NCI-H524 (cell line): ENCODE data around the gene TNC.
"Not testable (repeated sequence)": the region's sequence is repeated elsewhere in the genome, so short reads cannot be mapped to it uniquely, and the experiment has no call there.

ENCODE experiments used
- DNase-seq, 2 experiments: peaks; one replicate each; lab custom pipeline; 2025; lab: John Stamatoyannopoulos, UW

Gene TNC

DNA sequence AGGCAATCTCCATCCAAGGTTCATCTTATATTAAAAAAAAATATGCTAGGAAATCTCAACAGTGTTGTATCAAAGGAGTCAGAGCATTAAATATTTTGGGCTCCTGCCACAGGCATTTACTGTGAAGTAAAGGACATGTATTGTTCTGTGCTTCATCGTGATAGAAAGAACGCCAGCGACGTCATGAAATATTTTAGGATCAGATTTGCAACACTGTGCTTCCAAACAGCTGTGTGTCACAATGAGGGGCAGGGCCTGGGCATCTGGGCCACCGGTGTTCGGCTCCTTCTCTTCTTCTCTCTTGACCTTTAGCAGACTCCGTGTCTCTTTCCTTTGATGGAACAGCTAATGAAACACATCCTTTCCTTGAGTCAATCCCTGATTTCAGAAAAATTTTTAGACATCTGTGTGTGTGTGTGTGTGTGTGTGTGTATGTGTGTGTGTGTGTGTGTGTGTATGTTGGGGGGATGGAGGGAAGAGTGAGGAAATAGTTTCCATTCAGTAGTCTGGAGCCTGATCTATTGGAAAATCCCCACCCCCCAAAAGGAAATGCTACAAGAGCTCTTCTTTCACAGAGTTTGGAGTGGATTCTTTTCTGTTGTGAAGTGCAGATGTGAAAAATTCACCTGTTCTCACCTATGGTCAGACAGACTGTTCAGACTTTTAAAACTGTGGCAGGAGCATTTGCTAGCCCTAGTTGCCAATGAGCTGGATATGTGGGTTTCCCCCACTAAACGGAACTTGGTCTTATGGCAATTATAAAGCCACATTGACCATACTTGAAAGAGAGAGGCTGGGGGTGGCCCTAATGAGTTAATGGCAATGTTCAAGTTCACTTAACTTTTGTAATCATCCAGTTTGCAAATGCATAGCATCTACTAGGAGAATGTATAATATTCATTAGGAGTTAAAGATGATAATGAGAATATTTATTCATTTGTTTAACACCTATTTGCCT lies 18.1 kb upstream of the TNC start:
- DNase-seq = no peak

DNA sequence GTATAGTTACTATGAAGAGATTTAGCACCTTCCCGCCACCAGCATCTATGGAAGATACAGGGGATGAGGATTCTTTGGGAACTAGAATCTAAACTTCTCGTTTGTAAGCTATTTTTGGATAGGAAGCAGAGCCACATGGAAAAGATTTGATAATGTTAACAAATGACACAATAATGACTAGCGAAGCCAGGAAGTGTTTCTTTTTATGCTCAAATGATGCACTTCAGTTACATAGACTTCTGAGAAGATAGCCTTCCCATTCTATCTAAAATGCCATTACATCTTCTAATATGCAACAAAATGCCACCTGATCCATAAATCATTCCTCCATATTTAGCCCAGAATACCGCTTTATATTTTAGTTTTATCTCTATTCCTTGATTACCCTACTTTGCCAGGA lies 17.0 kb upstream of the TNC start:
- no peak for DNase-seq

DNA sequence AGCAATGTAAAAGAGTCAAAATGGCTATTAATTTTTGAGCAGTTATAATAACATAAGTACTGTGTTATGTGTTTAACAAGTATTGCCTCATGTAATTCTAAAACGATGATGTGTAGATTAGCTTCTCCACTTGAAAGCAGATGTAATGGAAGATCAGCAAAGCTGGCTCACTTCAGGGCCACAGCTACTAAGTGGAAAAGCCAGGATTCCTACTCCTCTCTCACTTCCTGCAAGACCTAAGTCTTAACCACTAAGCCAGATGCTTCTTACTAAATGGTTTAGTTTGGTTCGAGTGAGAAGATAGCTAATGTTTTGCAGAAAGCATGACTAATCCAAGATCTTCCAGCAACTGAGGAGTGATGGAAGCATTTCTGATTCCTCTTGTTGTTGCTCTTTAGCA lies 15.7 kb upstream of the TNC start:
- peak; percentile 38 to 78 for DNase-seq

DNA sequence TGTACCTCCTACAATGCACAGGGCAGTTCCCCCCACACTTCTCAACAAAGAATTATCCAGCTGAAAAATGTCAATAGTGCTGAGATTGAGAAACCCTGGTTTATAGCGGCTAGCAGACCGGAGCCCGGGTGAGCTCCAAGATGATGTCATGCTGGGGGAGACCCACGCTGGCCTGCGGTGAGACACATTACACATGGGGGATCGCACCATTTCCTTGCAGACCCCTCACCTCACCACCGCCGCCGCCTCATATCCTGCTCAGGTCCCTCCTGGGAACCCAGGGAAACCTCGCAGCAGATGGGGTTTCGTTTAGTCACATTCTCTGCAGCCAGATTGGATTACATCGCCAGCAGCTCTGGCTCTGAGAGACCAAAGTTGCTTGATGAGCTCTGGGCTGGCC lies 14.7 kb upstream of the TNC start:
- peak; percentile 65 to 89 for DNase-seq

DNA sequence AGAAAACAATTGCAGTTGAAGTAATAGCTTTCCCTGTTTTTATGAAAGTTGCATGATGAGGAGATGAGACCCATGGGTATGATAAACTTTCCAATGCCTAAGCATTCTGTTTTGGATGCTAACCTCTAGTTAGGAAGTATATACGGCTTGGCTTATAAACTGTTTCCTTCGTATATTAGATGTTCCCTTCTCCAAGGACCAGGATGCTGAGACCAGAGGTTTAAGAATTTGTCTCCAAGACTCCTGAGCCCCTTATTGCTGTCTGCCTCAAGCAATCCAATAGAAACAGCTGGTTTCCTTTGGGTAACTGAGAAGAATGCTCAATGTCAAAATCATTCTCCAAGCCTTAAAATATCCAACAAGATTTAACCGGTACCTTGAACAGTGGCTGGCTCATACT lies 12.2 kb upstream of the TNC start:
- DNase-seq = no peak

DNA sequence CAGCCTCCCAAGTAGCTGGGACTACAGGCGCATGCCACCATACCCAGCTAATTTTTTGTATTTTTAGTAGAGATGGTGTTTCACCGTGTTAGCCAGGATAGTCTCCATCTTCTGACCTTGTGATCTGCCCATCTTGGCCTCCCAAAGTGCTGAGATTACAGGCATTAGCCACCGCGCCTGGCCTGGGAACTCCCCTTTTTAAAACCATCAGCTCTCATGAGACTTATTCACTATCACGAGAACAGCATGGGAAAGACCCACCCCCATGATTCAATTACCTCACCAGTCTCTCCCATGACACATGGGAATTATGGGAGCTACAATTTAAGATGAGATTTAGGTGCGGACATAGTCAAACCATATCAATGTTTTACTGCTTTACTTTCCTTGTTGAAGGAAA lies 10.8 kb upstream of the TNC start:
- DNase-seq = not testable (repeated sequence)

DNA sequence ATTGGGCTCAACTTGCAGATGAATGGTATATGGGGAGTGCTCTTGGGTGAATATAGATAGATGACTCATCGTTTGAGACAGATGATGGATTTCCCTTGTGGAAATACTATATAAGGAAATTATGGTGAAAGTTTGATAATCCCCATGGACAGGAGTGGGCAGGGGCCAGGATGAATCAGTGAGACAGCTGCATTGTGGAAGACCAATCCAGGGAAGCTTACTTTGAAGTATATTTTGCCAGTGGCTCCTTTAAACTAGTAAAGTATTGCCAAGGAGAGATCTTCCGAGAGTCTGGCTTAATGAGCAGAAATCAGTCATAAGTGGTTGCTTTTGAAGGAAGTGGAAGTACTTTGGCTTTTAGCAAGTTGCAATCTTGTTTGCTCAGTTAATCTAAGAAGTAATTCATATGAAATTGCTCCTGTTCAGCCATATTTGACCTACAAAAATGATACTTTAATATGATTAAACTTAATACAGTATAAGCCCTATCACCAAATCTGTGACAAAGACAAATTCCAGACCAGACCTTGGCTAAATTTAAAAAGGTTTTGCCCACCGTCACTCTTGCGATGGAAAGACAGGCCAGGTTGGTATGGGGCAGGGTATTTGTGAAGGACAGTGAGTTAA lies 9.3 kb upstream of the TNC start:
- DNase-seq = peak in 1 of 2 experiments; percentile 29

DNA sequence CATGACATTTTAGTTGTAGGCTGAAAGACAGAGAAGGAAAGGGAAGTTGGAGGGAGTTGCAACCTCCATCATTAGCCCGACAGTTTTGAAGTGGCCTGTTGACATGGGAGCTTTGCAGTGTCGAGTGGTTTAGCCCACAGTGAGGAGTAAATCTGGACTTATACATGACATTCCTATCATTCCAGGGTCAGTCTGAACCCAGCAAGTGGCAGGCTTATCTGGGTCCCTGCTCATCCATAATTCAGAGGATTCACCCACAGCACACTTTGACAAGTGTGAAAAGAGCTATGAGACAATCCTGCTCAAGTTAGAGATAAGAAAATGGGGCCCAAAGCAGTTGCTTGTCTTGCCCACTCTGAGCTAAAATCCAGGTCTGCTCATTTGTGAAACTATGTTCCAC lies 8.4 kb upstream of the TNC start:
- DNase-seq = no peak

DNA sequence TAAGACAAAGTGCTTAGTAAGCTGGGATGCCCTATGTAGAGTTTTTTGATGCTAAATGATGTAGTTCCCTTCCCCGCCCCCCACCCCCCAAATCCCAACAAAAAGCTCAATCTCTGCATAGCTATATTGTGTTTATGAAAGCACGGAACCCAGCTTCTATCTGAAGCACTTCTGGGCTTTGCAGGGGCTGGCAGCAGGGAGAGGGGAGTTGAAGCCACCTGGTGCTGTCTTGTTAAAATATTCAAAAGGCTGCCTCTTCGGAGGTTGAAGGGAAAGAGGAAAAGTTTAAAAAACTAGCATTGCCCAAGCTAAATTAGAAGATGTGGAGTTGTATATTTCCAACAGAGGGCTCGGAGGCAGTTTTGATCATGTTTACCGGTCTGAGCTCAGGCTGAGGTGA lies 5.0 kb upstream of the TNC start:
- DNase-seq = peak in 1 of 2 experiments; percentile 11

DNA sequence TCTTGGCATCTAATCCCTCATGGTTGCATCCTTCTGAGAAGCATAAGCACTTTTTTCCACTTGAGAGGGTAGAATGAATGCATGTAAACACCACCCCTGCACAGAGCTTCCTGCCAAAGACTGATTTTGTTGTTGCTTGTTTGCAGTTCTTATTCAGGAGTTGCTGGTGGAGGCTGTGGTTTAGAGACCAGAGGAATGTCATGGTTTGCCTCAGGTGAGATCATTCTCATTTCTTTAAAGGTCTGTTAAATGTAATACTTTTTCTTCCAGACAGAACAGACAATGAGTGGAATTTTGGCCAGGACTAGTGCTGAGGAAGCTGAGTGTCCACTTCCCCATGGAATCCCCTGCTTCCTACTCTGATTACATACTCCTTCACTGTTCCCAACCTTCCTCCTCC lies 3.2 kb upstream of the TNC start:
- no peak for DNase-seq

DNA sequence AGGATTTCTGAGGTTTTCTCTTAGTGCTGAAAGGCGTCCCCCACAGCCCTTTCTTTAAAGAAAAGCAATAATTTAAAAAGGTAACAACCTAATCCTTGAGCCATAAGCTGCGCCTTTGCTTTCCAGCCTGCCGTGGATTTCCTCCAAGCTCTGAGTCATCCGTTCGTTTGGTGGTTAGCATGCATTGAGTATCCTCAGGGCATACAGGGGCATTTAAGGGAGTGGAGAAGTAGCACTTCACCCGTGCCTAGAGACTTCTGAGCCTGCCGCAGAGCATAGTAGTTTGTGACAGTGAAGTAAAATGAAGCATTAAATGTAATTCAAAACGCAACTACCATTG lies 892 bp upstream of the TNC start:
- DNase-seq = peak; percentile 72 to 89

DNA sequence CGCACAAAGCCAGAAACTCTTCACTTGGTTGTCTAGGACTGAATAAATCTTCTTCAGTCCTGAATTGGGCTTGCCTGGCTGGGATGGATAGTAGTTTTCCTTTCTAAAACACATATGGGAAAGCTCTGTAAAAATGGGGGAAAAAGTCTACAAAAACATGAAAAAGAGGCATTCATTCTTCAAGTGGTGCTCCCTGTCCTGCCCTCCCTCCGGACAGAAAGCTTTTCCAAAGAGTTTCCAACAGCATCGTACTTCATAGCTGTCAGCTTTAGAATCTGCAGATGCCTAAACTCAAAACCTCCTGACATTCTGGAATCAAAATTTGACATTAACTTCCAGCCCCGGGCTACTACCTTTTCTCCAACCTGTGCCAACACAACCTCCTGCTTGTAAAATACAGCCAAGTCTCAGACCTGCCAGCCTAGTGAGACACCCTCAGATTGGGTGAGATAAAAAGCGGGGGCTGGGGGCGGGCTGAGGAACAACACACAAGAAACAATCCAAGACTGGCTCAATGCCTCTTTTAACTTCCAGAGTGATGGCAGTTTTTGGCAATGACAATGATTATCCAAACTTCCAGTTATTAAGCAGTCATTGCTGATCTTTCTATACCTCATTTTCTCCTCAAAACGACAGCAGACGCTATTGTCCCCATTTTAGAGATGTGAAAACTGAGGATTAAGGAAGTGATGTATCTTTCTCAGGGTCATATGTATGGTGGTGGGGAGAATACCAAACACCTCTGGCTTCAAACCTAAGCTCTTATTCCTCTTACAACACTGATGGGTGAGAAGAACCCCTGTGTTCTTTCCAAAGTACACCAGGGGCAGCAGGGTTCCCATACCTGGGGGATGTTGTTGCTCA lies 1.3 kb downstream of the TNC start:
- no peak for DNase-seq

DNA sequence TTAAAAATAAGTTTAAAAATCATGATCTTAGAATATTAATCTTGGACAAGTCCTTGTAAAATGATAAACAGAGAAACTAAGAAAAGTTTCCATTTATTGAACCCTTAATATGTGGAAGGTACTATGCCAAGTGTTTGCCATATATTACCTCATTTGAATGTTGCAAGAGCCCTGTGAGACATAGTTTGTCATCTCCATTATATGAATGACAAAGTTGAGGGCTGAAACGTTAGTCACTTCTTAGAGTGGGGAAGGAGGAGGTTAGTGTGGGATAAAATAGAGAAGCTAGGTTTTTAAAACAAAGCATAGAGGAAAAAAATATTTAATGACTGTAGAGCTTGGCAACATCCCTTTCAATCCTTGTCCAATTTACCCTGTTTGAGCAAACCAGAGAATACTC lies 2.0 kb downstream of the TNC start:
- DNase-seq = no peak

DNA sequence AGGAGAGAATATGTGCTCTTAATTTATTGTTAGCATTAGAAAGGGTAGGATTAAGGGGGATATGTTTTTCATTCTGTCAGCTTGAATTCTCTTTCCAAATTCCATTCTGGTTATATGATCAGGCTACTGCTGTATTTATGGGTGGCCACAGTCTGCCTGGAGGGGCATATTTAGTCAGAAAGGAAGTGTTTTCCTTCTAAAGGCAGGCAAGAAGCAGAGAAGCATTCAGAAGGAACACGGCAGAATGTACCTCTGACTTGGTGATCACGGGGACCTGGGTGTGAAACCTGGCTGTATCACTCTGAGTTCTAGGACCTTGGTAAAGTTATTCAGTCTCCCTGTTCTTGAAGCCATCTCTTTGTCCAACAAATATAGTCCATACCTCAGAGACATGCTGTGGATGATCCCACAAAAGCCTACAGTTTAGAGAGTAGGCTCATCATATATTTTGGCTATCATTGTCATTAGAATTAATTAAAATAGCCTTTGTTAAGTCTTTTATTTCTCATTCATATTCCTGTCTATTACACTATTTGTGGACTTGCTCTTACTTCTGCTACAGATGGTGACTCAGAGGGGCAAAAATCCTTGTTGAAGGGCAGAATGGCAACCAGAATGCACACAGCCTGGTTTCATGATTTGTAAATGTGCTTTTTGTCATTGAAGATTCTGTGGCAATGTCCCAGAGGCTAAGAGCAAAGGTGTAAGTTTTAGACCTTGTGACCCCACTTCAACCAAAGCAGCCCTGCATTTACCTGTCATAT lies 2.7 kb downstream of the TNC start:
- DNase-seq = no peak

DNA sequence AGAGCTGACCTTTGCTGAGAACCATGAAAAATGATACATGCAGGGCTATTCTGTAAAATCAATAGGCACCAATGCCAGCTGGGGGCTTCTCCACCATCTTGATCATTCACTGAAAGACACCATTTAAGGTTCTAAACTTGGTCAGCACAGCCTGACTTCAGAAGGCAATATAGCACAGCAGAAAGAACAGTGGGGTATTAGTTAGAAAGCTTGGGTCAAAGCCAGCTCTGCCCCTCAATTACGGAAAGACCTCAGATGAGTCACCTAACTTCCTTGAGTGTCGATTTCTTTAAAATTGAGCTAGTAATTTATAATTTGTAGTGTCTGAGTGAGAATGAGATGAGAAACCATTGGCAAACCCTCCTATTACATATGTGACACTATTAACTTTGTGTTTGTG lies 3.4 kb downstream of the TNC start:
- DNase-seq = no peak

DNA sequence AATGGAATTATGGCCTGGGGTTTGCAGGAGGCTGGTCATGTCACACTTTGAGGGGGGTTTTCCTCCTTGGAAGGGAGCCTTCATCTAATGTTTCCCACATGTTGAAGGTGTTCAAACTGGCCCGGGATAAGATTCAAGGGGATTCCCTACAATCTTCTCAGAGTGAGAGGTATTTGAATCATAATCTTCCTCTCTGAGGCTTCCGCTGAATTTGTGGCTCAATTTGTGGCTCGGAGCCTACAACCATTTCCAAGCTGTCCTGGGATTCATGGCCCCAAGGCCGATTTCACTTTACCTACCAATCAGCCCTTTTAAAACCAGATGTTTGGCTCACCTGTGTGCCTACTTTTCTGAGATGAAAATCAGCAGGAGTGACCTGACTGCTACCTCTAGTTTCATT lies 3.9 kb downstream of the TNC start:
- DNase-seq = no peak

DNA sequence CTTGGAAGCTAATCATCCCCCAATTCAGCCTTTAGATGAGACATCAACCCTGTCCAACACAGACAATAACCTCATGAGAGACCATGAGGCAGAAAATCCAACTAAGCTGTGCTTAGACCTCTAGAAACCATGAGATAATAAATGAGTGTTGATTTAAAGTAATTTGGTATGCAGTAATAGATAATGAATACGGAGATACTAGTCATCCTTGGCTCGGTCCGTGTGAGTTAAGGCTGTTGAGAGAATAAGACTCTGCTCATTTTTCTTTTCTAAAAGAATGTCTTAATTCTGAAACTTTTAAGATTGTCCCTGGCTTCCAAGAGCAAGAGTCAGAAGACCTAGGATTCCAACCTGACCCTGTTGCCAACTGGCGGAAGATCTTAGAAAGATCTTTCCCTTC lies 6.1 kb downstream of the TNC start:
- no peak for DNase-seq

DNA sequence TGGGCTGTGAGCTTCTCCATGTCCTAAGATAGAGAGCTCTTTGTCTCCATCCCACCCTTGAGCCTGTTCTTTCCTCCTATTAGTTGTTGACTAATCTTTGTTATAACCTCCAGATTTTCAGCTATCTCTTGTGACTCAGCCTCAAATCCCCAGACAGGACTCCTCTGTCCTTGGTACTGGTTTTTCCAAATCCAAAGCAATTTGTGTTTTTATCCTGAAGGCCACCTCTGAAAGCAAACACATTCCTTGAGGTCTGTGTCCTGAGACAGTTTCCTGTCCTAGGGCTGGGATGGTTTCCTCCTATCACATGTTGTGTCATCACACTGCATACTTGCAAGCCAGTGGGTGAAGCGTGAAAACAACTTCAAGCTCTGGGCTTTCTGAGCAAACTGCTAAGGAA lies 8.5 kb downstream of the TNC start:
- no peak for DNase-seq

DNA sequence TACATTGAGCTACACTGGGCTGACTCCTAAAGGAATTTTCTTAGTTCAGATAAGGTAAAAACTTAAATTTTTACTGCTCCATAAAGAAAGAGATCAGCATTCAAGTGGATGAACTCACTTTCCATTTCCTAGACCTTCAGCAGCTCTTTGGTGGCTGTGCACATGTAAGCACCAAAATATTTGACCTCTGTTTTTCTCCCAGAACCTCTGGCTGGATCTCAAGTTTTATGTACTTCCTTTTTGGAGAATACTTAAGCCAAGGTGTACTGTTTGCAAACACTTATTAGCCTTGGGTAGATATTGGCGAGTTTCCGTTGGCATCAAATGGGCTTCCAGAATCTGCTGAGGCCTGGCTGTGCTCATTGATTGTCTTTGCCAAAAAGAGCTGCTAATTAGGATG lies 10.3 kb downstream of the TNC start:
- DNase-seq = no peak

DNA sequence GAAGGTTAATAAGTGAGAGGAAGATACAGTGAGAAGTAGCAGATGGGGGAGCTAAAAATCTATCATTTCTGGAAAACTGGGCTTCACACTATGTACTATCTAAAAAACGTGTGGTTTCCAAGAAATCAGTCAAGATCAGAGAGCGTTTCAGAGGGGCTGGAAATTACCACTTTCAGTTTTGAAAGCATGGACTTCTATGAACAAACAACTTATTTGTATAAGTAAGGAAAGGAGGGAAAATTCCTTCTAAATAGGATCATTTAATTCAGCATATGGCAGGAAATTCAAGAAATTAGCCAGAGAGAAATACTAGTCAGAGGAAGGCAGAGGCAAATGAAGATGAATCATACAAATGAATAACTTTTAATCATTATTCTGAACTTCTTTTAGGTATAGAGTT lies 11.3 kb downstream of the TNC start:
- DNase-seq = peak in 1 of 2 experiments; percentile 34

DNA sequence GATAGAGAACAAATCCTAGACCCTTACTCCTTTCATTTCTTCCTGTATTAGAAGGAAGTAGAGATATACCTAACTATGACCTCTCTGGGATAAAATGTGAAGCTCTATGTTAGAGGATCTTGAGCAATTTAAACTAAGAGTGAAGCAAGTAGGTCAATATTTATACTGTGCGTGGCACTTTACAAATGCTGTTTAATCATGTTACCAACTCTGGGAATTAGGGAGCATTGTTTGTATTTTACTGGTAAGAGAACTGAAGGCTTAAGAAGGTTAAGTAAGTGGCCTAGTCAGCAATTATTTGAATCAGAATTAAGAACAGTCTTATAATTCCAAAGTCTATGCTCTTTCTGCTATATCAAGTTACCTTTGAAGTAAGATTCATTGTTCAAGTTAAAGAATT lies 12.0 kb downstream of the TNC start:
- DNase-seq = peak in 1 of 2 experiments; percentile 45

DNA sequence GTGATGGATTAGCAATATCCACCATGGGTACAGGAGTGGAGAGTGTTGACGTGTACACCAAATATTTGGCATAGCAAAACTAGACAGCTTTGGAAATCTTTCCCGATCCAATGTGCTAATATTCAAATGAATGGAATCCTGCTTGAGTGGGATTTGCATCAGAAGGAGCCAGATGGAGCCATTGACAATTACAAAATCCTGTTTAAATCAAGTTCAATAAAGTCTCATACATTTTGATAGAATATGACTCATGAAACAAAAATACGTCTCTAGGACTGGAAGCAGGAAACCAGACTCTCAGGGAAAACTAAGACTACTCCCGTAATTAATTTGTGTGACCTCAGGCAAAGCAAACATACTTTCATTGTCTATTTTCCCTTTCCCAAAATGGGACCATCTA lies 13.0 kb downstream of the TNC start:
- peak; percentile 32 to 86 for DNase-seq
